K562 (cell line): ENCODE results near the gene TSHZ1. TPM values are rescaled to one million over a fixed set of nuclear protein-coding genes. Genes with fewer than 3 reads are reported as not detected.

ENCODE experiments used
- CBFA2T3 ChIP-seq: fragments of 450-650 bp; IDR thresholded peaks from 2 replicates; pipeline ENCODE4 v1.6.1; 2017
- COPS2 ChIP-seq: fragments of 450-650 bp; conservative IDR thresholded peaks from 2 replicates; pipeline ENCODE4 v1.6.1; 2016; ENCODE audit warnings: mild to moderate bottlenecking, moderate library complexity
- ELF1 ChIP-seq: fragments of 200-800 bp; sonication (Bioruptor generic); IDR thresholded peaks from 2 replicates; pipeline ENCODE4 v1.6.1; 2016; ENCODE audit warnings: missing genetic modification characterization, missing compliant biosample characterization
- ESRRA ChIP-seq: fragments of 450-650 bp; IDR thresholded peaks from 2 replicates; pipeline ENCODE4 v1.6.1; 2014; ENCODE audit warnings: low read depth, mild to moderate bottlenecking, moderate library complexity, borderline replicate concordance
- MYC ChIP-seq, 2 experiments: fragments of 250-450 bp in 1 of 2; sonication (Bioruptor Pico) in 1 of 2; IDR thresholded peaks; 2 replicates each; pipeline versions ENCODE4 v1.5.1 to v1.6.1; 2012 to 2021; ENCODE audit warnings: low read depth in 2 of 2, borderline replicate concordance in 1 of 2, improper control_type of control experiment in 1 of 2, low read length in 1 of 2, mild to moderate bottlenecking in 1 of 2, moderate library complexity in 1 of 2
- NFXL1 ChIP-seq: fragments of 450-650 bp; formaldehyde crosslinking; IDR thresholded peaks from 2 replicates; pipeline ENCODE4 v1.4.0; 2021; ENCODE audit warnings: mild to moderate bottlenecking
- PCBP1 ChIP-seq: fragments of 200-400 bp; formaldehyde crosslinking; IDR thresholded peaks from 2 replicates; pipeline ENCODE4 v1.6.1; 2018; ENCODE audit warnings: mild to moderate bottlenecking, low read depth, low read length; ENCODE audit not compliant: poor library complexity, severe bottlenecking
- ZBTB1 ChIP-seq: sonication (generic); formaldehyde crosslinking; IDR thresholded peaks from 2 replicates; pipeline ENCODE4 v1.8.1; 2023; ENCODE audit warnings: missing genetic modification reagents, low read depth, mild to moderate bottlenecking, borderline replicate concordance
- ZNF583 ChIP-seq: fragments of 250-450 bp; sonication (Bioruptor Pico); IDR thresholded peaks from 2 replicates; pipeline ENCODE4 v1.4.0; 2020
- ZNF589 ChIP-seq: fragments of 200-800 bp; sonication (Bioruptor generic); IDR thresholded peaks from 2 replicates; pipeline ENCODE4 v1.6.1; 2016; ENCODE audit warnings: low read depth, missing genetic modification characterization, missing compliant biosample characterization
- polyA plus RNA-seq, 8 experiments: library from polyadenylated mRNA; depleted of rRNA in 4 of 8; stranded (reverse) in 5 of 8; unstranded in 3 of 8; fragments of >200 nt; fragmentation: Nextera tagmentation in 2 of 8; fragmentation: Illumina TruSeq in 1 of 8; extraction: Ambion mirVana in 2 of 8; extraction: Trizol in 1 of 8; gene quantifications; 2 replicates each; pipeline versions ENCODE4 v1.2.1 to v1.2.3, GENCODE V29; 2011 to 2014; ENCODE audit warnings: inconsistent platforms in 1 of 8, missing spikeins in 1 of 8
- total RNA-seq, 7 experiments: library from RNA; depleted of rRNA in 6 of 7; stranded (reverse); fragments of >200 nt in 6 of 7; fragmentation: Illumina TruSeq in 2 of 7; extraction: Trizol in 2 of 7; gene quantifications; 2 replicates each; pipeline versions ENCODE4 v1.2.1 to v1.2.3, GENCODE V29; 2011 to 2021; ENCODE audit warnings: low replicate concordance in 1 of 7
- TF ChIP-seq, protein P1 (sequence below): IDR thresholded peaks from 2 replicates; pipeline ENCODE4 v1.6.1; 2011; ENCODE audit warnings: borderline replicate concordance, low read depth, mild to moderate bottlenecking, moderate library complexity, low read length; ENCODE audit not compliant: insufficient read depth, poor library complexity, severe bottlenecking
- TF ChIP-seq, protein P2 (sequence below): fragments of 250-450 bp; sonication (Bioruptor Pico); IDR thresholded peaks from 2 replicates; pipeline ENCODE4 v1.4.0; 2020; ENCODE audit warnings: mild to moderate bottlenecking, moderate library complexity
- TF ChIP-seq, protein P3 (sequence below): fragments of 150-350 bp; IDR thresholded peaks from 2 replicates; pipeline ENCODE4 v1.6.1; 2014; ENCODE audit warnings: low read depth, mild to moderate bottlenecking, low read length, borderline replicate concordance
- TF ChIP-seq, protein P4 (sequence below): fragments of 200-800 bp; sonication (Bioruptor generic); IDR thresholded peaks from 2 replicates; pipeline ENCODE4 v1.6.1; 2017; ENCODE audit warnings: missing genetic modification characterization, missing compliant biosample characterization
- TF ChIP-seq, protein P5 (sequence below): fragments of 450-650 bp; IDR thresholded peaks from 2 replicates; pipeline ENCODE4 v1.6.1; 2017; ENCODE audit warnings: mild to moderate bottlenecking, moderate library complexity

TSHZ1 gene
- total and polyA plus RNA-seq, 9 of the 15 experiments (the other 6 are each of a cell fraction or from before 2014, with no cell fraction given) = 1.1 to 7.2 (median 2.7) TPM

DNA sequence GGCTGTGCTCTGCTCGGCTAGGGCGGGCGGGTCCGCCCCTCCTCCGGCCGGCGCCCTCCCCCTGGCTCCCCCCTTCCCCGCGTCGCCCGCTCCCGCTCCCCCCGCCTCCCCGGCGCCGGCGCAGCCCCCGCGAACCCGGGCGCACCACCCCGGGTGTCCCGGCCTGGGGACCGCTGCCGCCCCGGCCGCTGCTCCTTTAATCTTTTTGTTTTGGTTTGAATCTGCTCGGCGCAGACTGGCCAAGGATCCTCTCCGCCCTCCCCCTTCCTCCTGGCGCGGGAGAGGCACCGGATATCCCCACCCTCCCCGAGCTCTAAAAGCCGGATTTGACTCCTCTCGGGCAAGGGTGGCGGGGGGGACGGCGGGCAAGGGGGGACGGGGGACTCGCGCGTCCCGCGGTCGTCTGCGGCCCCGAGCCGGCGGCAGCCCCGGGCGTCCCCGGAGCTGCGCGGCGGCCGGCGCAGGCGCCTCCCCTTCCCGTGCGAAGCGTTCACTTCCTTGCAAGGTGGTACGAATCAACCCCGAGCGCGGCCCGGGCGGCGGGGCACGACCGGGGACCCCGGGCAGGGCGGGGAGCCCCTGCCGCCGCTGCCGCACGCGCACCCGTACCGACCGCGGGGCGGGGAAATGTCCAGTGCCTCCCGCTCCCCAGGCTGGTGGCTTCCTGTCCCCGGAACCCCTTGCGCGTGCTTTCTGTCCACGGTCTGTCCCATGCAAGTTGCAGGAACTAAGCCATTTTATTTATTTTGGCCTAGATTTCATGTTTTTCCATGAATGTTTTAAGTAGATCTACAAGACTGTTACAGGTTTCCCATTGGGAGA is 1.3 kb upstream of the TSHZ1 start, which contains the start of gene PTGR3 (continued):
- peak; percentile 49; the same call in 1 of the 2 replicates for TF ChIP-seq MYC (IDR thresholded peaks at IDR 0.05; ENCODE audit: low read depth, low read length)
- no peak for TF ChIP-seq MYC (CRISPR knock-in tag; IDR thresholded peaks at IDR 0.05; ENCODE audit: borderline replicate concordance, low read depth)
- TF ChIP-seq ZBTB1 = no peak
- TF ChIP-seq PCBP1 = no peak
- TF ChIP-seq CBFA2T3 = no peak
- TF ChIP-seq, protein P1, sequence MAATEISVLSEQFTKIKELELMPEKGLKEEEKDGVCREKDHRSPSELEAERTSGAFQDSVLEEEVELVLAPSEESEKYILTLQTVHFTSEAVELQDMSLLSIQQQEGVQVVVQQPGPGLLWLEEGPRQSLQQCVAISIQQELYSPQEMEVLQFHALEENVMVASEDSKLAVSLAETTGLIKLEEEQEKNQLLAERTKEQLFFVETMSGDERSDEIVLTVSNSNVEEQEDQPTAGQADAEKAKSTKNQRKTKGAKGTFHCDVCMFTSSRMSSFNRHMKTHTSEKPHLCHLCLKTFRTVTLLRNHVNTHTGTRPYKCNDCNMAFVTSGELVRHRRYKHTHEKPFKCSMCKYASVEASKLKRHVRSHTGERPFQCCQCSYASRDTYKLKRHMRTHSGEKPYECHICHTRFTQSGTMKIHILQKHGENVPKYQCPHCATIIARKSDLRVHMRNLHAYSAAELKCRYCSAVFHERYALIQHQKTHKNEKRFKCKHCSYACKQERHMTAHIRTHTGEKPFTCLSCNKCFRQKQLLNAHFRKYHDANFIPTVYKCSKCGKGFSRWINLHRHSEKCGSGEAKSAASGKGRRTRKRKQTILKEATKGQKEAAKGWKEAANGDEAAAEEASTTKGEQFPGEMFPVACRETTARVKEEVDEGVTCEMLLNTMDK = no peak
- TF ChIP-seq ZNF583 (CRISPR knock-in tag) = no peak
- no peak for TF ChIP-seq ESRRA
- TF ChIP-seq, protein P2, sequence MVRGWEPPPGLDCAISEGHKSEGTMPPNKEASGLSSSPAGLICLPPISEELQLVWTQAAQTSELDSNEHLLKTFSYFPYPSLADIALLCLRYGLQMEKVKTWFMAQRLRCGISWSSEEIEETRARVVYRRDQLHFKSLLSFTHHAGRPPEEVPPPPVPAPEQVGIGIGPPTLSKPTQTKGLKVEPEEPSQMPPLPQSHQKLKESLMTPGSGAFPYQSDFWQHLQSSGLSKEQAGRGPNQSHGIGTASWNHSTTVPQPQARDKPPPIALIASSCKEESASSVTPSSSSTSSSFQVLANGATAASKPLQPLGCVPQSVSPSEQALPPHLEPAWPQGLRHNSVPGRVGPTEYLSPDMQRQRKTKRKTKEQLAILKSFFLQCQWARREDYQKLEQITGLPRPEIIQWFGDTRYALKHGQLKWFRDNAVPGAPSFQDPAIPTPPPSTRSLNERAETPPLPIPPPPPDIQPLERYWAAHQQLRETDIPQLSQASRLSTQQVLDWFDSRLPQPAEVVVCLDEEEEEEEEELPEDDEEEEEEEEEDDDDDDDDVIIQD (CRISPR knock-in tag) = no peak
- no peak for TF ChIP-seq NFXL1 (CRISPR knock-in tag)
- TF ChIP-seq ZNF589 (CRISPR knock-in tag) = no peak
- TF ChIP-seq, protein P3, sequence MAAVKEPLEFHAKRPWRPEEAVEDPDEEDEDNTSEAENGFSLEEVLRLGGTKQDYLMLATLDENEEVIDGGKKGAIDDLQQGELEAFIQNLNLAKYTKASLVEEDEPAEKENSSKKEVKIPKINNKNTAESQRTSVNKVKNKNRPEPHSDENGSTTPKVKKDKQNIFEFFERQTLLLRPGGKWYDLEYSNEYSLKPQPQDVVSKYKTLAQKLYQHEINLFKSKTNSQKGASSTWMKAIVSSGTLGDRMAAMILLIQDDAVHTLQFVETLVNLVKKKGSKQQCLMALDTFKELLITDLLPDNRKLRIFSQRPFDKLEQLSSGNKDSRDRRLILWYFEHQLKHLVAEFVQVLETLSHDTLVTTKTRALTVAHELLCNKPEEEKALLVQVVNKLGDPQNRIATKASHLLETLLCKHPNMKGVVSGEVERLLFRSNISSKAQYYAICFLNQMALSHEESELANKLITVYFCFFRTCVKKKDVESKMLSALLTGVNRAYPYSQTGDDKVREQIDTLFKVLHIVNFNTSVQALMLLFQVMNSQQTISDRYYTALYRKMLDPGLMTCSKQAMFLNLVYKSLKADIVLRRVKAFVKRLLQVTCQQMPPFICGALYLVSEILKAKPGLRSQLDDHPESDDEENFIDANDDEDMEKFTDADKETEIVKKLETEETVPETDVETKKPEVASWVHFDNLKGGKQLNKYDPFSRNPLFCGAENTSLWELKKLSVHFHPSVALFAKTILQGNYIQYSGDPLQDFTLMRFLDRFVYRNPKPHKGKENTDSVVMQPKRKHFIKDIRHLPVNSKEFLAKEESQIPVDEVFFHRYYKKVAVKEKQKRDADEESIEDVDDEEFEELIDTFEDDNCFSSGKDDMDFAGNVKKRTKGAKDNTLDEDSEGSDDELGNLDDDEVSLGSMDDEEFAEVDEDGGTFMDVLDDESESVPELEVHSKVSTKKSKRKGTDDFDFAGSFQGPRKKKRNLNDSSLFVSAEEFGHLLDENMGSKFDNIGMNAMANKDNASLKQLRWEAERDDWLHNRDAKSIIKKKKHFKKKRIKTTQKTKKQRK = no peak
- TF ChIP-seq ELF1 (tag) = peak; percentile 66
- TF ChIP-seq, protein P4, sequence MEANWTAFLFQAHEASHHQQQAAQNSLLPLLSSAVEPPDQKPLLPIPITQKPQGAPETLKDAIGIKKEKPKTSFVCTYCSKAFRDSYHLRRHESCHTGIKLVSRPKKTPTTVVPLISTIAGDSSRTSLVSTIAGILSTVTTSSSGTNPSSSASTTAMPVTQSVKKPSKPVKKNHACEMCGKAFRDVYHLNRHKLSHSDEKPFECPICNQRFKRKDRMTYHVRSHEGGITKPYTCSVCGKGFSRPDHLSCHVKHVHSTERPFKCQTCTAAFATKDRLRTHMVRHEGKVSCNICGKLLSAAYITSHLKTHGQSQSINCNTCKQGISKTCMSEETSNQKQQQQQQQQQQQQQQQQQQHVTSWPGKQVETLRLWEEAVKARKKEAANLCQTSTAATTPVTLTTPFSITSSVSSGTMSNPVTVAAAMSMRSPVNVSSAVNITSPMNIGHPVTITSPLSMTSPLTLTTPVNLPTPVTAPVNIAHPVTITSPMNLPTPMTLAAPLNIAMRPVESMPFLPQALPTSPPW = peak; percentile 99
- no peak for TF ChIP-seq COPS2
- TF ChIP-seq, protein P5, sequence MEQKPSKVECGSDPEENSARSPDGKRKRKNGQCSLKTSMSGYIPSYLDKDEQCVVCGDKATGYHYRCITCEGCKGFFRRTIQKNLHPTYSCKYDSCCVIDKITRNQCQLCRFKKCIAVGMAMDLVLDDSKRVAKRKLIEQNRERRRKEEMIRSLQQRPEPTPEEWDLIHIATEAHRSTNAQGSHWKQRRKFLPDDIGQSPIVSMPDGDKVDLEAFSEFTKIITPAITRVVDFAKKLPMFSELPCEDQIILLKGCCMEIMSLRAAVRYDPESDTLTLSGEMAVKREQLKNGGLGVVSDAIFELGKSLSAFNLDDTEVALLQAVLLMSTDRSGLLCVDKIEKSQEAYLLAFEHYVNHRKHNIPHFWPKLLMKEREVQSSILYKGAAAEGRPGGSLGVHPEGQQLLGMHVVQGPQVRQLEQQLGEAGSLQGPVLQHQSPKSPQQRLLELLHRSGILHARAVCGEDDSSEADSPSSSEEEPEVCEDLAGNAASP = no peak
